Osteocyte (in vitro differentiated cells): ENCODE results near the gene TLN1. TPM values are rescaled to one million over a fixed set of nuclear protein-coding genes. Genes with fewer than 3 reads are reported as not detected.
A peak's percentile ranks its signal among the peaks of the same experiment; 100 is the strongest.

Experiments
- DNase-seq: peaks from one replicate; pipeline ENCODE4 v3.0.0; 2021; ENCODE audit warnings: mixed read lengths; ENCODE audit not compliant: unreplicated experiment; ENCODE audit errors: extremely low spot score
- H3K27ac Mint-ChIP-seq: one replicate; pipeline ENCODE4 v1.8.0; 2021; ENCODE audit warnings: mild to moderate bottlenecking, mixed read lengths; ENCODE audit not compliant: unreplicated experiment
- H3K27me3 Mint-ChIP-seq: one replicate; pipeline ENCODE4 v1.8.0; 2021; ENCODE audit warnings: mixed read lengths; ENCODE audit not compliant: unreplicated experiment
- H3K36me3 Mint-ChIP-seq: one replicate; pipeline ENCODE4 v1.8.0; 2021; ENCODE audit warnings: mixed read lengths; ENCODE audit not compliant: unreplicated experiment
- H3K4me1 Mint-ChIP-seq: one replicate; pipeline ENCODE4 v1.8.0; 2021; ENCODE audit warnings: mixed read lengths; ENCODE audit not compliant: unreplicated experiment
- H3K4me3 Mint-ChIP-seq: one replicate; pipeline ENCODE4 v1.8.0; 2021; ENCODE audit warnings: mild to moderate bottlenecking, moderate library complexity, mixed read lengths; ENCODE audit not compliant: unreplicated experiment
- H3K9me3 Mint-ChIP-seq: one replicate; pipeline ENCODE4 v1.8.0; 2021; ENCODE audit warnings: mixed read lengths; ENCODE audit not compliant: unreplicated experiment
- total RNA-seq: library from RNA; stranded (reverse); gene quantifications from 2 replicates; pipeline ENCODE4 v1.2.1, GENCODE V29; 2021
- TF ChIP-seq, protein P1 (sequence below): fragments of 200-600 bp; sonication (generic); IDR thresholded peaks from 2 replicates; pipeline ENCODE4 v1.5.0; 2021; ENCODE audit warnings: antibody characterized with exemption, mild to moderate bottlenecking, moderate library complexity

TLN1 gene
- total RNA-seq, 1 donor from 2014 or later = 439 TPM

DNA sequence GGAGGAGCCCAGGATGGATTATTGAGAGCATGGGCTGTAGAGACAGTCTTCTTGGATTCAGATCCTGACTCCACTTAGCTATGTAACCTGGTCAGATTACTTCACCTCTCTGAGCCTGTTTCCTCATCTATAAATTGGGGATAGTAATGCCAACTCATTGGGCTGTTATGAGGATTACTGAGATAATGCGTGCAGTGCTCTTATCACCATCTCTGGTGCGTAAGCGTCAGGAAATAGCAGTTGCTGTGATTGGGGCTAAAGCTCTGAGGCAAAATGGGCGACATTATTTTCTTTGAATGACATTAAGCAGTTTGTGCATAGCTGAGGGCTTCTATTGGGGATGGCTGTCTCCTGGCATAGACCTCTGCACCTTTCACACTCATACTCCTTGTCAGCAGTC, 23.1 kb upstream of the TLN1 start:
- no peaks in the 10 kb centered on the region for H3K27me3 Mint-ChIP-seq
- TF ChIP-seq, protein P1, sequence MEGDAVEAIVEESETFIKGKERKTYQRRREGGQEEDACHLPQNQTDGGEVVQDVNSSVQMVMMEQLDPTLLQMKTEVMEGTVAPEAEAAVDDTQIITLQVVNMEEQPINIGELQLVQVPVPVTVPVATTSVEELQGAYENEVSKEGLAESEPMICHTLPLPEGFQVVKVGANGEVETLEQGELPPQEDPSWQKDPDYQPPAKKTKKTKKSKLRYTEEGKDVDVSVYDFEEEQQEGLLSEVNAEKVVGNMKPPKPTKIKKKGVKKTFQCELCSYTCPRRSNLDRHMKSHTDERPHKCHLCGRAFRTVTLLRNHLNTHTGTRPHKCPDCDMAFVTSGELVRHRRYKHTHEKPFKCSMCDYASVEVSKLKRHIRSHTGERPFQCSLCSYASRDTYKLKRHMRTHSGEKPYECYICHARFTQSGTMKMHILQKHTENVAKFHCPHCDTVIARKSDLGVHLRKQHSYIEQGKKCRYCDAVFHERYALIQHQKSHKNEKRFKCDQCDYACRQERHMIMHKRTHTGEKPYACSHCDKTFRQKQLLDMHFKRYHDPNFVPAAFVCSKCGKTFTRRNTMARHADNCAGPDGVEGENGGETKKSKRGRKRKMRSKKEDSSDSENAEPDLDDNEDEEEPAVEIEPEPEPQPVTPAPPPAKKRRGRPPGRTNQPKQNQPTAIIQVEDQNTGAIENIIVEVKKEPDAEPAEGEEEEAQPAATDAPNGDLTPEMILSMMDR = no peak
- no peak overlapping the region for H3K27ac Mint-ChIP-seq
- no peak for DNase-seq
- no peak overlapping the region for H3K4me3 Mint-ChIP-seq
- peaks cover 44% of the 10 kb centered on the region for H3K4me1 Mint-ChIP-seq
- peaks cover 22% of the 10 kb centered on the region for H3K36me3 Mint-ChIP-seq
- H3K9me3 Mint-ChIP-seq = no peaks in the 10 kb centered on the region

DNA sequence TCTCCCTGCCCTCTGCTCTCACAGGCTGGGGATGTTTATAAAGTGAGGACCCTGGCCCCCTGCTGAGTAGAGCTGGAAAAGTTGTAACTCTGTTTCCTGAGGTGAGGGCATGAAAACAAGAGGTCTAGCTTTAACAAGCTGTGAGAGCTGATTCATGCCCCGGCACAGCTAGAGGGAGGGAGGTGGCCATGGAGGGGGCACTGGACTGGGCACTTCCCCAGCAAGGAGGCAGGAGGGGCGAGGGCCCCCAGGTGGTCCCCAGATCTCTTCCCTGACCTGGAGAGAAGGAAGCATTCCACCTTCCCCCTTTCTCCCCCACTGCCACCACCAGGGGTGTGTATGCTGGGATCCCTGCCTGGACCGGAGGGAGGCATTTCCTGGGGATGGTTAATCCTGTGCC, 22.3 kb upstream of the TLN1 start, which contains the start of gene MSMP:
MSMP (minus strand) TSS at position 13 of the 400 bp plus-strand sequence. CDS start 147 bp downstream, outside the sequence.
- H3K9me3 Mint-ChIP-seq = no peaks in the 10 kb centered on the region
- H3K36me3 Mint-ChIP-seq = peaks cover 22% of the 10 kb centered on the region
- DNase-seq = no peak
- no peak within 1 kb of the TSS for H3K4me3 Mint-ChIP-seq
- H3K4me1 Mint-ChIP-seq = peaks cover 51% of the 10 kb centered on the region
- H3K27me3 Mint-ChIP-seq = no peaks in the 10 kb centered on the region
- TF ChIP-seq, protein P1 = no peak
- H3K27ac Mint-ChIP-seq = no peak within 1 kb of the TSS

DNA sequence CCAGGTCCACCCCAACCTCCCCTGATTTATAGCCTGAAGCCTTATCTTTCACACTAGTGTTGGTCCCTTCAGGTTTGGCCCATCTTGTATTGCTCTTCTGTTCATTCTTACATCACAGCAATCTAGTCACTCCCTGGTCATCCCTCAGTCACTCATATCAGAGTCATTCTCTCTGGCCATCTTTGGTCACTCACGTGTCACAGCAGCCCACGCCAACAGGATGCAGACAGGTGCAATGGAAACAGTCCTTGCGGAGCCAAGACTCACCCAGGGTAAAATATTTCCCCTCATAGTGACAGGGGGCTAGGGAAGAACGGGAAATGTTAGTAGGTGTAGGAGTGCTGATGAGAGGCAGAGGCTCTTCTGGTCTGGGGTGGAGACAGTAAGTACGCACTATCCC, 21.5 kb upstream of the TLN1 start:
- Mint-ChIP-seq H3K4me1 (peaks cover 45% of the 10 kb centered on the region), H3K27ac (no peak overlapping the region), H3K27me3 (no peaks in the 10 kb centered on the region), H3K4me3 (no peak overlapping the region), H3K36me3 (peaks cover 22% of the 10 kb centered on the region), H3K9me3 (no peaks in the 10 kb centered on the region)
- DNase-seq = no peak
- TF ChIP-seq, protein P1 = no peak

DNA sequence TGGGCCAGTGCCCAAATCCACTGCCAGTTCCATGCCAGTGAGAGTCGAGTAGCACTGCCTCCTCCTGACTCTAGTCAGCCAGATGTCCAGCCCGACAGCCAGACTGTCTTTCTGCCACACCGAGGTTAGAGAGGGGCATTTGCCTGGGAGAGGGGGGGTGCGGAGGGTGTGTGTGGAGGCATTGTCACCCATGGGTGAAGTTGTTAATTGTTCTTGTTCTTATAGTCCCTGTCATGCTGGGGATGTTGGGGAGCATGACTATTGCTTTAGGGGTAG, 18.2 kb upstream of the TLN1 start:
- TF ChIP-seq, protein P1 = no peak
- Mint-ChIP-seq H3K27ac (peak overlapping the region; percentile 89), H3K4me1 (peaks cover 49% of the 10 kb centered on the region), H3K4me3 (peak overlapping the region; percentile 89), H3K27me3 (no peaks in the 10 kb centered on the region), H3K9me3 (no peaks in the 10 kb centered on the region), H3K36me3 (peaks cover 29% of the 10 kb centered on the region)
- no peak for DNase-seq

DNA sequence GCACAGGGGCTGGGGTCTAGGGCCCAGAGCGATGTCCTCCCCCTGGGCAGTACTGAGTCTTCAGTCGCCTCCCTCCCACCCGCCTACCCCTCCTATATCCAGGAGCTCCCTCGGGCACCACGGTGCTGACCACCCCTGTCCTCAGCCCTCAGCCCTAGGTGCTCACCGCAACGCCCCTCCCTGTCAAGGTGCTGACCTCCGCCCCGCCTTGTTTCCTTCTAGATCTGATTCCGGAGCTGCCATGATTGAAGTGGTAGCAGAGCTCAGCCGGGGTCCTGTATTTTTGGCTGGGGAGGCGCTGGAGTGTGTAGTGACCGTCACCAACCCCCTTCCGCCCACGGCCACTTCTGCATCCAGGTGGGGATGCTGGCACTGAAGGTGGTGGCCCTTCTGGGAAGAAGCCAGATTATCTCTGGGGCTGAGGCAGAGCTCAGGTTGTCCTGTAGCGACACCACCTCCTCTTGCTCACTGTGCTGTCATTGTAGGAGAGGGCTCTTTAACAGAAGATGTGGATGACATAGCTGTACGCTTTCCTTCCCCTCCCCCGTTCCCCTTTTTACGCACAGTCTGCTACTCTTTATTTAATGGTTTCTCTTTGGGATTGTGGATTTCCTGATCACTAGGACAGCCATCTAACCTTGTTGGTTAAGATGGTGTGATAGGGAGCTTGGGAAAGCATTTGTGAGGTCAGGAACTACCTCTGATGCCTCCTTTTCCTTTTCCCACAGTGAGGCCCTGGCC, 17.7 kb upstream of the TLN1 start:
- Mint-ChIP-seq H3K9me3 (no peaks in the 10 kb centered on the region), H3K4me1 (peaks cover 49% of the 10 kb centered on the region), H3K27me3 (no peaks in the 10 kb centered on the region), H3K36me3 (peaks cover 31% of the 10 kb centered on the region), H3K27ac (peak overlapping the region; percentile 89), H3K4me3 (peak overlapping the region; percentile 89)
- TF ChIP-seq, protein P1 = no peak
- DNase-seq = no peak
